GM12875 (cell line): ENCODE measurements around the gene CCDC124.

Experiments used
- H3K4me3 ChIP-seq: one replicate; pipeline ENCODE4 v1.5.1; 2011; ENCODE audit warnings: low read depth, low read length, control low read depth
- CTCF ChIP-seq: IDR thresholded peaks from 2 replicates; pipeline ENCODE4 v1.5.1; 2011; ENCODE audit warnings: low read depth, mild to moderate bottlenecking, control low read depth, inconsistent platforms, low read length, moderate library complexity, borderline replicate concordance; ENCODE audit not compliant: insufficient read depth

Gene CCDC124

GRCh38 chr19:17947815-17948513 lies 15.1 kb downstream of the CCDC124 start:
- H3K4me3 ChIP-seq, result peak overlapping the region; percentile 39
- TF ChIP-seq CTCF, result no peak

DNA sequence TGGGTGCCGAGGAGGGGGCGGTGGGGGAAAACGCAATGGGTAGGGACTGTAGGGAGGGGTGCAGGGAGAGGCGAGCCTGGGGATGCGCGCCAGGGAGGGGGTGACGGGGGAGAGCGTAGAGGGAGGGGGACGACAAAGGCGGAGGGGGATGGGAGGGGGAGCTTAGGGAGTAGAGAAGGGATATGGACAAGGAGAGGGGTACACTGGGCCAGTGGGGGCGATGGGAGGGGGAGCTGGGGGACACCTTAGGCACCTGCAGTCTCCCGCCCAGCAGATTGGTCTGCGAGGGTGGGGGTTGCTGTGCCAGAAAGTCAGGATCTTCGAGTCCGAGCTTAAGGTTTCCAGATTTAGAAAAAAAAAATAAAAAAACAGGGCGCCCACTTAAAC lies 15.7 kb downstream of the CCDC124 start:
- no peak for TF ChIP-seq CTCF
- peak overlapping the region; percentile 32 for H3K4me3 ChIP-seq

GRCh38 chr19:17948931-17949930 lies 16.4 kb downstream of the CCDC124 start:
- H3K4me3 ChIP-seq, result no peak overlapping the region
- no peak for TF ChIP-seq CTCF

DNA sequence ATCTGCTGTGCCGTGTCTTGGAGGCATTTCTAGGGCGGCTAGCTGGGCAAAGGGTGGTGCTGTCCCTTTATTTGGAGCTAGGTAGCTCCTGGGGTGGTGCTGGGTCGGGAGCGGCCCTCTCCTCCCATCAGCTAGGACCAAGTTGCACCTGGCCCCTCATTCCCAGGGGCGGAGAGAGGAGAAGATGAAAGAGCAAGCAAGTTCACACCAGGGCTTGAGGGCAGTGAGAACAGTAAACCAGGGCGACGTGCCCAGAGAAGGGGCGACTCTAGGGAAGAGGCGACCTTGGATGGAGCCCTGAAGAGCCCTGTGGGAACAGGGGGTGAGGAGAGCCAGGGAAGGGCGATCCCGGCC lies 17.1 kb downstream of the CCDC124 start:
- no peak overlapping the region for H3K4me3 ChIP-seq
- TF ChIP-seq CTCF, result no peak

GRCh38 chr19:17950310-17951156 lies 17.7 kb downstream of the CCDC124 start:
- peak overlapping the region; percentile 19 for H3K4me3 ChIP-seq
- TF ChIP-seq CTCF, result no peak

DNA sequence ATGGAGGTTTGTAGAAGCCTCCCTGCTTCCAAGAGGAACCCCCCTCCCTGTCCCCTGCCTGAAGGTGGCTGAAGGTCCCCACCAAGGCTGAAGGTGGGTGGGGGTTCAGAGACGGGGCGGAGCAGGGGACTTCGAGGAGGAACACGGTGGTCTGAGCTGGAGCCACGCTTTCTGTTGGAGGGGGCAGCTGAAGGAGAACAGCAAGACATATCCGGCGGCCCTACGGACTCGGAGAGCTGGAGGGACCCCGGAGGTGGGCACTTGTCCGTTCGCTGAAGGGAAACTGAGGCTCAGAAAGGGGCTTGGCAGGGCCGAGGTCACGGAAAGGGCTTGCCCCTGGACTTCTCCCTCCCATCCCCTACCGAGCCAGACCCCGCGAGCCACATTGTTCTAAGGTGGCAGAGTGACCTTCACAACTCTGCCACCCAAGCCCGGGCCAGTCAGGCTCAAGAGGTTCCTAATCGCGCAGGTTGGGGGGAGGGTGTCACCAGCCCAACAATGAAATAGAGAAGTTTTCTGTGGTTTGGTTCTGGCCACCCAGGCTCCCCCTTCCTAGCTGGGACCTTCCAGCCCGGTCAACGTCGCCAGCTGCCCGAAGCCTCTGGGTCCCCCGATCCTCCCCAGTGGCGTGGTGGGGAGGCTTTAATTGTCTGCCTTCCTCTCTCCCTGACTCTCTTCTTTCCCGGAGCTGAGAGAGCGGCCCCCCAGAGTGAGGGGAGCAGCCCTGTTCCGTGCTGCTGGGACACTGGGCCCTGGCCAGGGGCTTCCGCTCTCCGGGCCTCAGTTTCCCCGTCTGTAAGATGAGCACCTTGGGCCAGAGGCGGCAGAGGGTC lies 18.6 kb downstream of the CCDC124 start:
- no peak for TF ChIP-seq CTCF
- H3K4me3 ChIP-seq, result peak overlapping the region; percentile 23
